Stimulated activated CD8-positive, alpha-beta memory T cell treated with anti-CD3 and anti-CD28 coated beads, Interleukin-15, amount 100 ng/mL, for 1 hour (primary cell): ENCODE measurements around the gene RAPGEFL1.
"Not testable (repeated sequence)": the region's sequence is repeated elsewhere in the genome, so short reads cannot be mapped to it uniquely, and the experiment has no call there.

Experiments
- DNase-seq: peaks from one replicate; pipeline ENCODE4 v3.0.0-alpha.2; 2020; ENCODE audit warnings: low read depth

The RAPGEFL1 gene, protein sequence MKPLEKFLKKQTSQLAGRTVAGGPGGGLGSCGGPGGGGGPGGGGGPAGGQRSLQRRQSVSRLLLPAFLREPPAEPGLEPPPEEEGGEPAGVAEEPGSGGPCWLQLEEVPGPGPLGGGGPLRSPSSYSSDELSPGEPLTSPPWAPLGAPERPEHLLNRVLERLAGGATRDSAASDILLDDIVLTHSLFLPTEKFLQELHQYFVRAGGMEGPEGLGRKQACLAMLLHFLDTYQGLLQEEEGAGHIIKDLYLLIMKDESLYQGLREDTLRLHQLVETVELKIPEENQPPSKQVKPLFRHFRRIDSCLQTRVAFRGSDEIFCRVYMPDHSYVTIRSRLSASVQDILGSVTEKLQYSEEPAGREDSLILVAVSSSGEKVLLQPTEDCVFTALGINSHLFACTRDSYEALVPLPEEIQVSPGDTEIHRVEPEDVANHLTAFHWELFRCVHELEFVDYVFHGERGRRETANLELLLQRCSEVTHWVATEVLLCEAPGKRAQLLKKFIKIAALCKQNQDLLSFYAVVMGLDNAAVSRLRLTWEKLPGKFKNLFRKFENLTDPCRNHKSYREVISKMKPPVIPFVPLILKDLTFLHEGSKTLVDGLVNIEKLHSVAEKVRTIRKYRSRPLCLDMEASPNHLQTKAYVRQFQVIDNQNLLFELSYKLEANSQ

DNA sequence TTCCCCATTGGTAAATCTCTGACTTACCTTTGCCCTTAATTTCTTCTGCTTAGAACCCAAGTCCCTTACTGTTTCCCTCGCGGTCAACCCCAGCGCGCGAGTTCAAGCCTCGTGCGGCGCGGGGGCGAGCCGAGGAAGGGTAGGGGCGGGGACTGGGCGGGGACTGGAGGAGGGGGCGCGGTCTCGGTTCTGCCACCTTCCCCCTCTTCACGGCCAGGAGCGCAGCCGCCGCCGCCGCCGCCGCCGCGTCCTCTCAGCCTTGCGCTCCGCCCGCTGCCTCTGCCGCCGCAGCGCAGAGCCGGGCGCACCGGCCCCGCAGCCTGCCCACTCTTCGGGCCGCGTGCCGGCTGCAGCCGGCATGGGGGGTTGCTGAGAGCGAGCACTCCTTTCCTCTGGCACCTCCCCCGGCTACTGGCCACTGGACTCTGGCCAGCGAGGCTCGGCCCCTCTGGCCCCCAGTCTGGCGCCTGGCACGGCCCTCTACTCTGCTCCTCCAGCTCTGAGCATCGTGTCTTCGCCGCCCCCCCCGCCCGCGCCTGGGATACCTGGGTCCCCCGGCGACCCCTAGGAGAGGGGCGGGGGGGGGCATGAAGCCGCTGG lies at the start of gene RAPGEFL1:
RAPGEFL1 (plus strand) TSS at position 196 of the 600 bp plus-strand sequence; CDS start at position 588, 392 bp downstream.
- DNase-seq = peak; percentile 72

DNA sequence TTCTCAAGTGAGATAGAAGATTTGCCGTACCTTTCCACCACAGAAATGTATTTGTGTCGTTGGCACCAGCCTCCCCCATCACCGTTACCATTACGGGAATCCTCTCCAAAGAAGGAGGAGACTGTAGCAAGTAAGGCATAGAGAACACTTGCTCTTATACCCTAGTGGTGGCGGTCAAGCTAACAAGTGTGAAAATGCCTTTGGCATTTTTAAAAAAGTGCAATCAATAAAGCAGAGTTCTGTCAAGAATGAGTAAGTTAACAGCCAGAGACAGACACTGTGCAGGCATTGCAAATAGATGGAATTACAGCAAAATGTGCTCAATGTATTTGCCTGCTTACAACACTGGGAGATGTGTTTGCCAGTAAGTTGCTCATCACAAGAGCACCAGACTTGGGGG lies 47.8 kb upstream of the RAPGEFL1 start:
- DNase-seq = no peak

- no peak for DNase-seq
Observed at GRCh38 chr17:40130352-40131042, 46.8 kb upstream of the RAPGEFL1 start.

GRCh38 chr17:40134184-40134583 lies 43.1 kb upstream of the RAPGEFL1 start:
- no peak for DNase-seq

- DNase-seq = no peak
Observed at GRCh38 chr17:40135817-40136216, 41.5 kb upstream of the RAPGEFL1 start.

DNA sequence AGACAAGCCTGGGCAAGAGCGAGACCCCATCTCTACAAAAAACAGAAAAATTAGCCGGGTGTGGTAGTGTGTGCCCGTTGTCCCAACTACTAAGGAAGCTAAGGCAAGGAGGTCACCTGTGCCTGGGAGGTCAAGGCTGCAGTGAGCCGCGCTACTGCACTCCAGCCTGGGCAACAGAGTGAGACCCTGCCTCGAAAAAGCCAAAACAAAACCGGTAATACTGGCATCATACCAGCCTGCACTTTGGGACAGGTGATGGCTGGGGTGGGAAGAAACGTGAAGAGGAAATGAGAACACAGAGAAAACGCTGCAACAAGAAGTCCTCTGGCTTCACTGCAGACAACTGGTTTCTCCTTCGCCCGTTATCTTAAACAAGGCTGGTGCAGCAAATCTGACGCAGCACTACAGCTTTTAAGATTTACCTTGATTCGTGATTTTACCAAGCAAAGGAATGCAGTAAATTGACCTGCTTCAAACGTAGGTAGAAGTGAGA lies 37.7 kb upstream of the RAPGEFL1 start:
- DNase-seq = no peak

DNA sequence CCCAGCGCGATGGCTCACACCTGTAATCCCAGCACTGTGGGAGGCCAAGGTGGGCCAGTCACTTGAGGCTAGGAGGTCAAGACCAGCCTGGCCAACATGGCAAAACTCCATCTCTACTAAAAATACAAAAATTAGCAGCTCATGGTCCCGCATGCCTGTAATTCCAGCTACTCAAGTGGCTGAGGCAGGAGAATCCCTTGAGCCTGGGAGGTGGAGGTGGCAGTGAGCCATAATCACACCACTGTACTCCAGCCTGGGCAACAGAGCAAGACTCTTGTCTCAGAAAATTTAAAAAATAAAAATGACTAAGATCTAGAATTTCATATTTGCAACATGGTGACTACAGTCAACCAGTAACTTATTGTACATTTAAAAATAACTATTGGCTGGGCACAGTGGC lies 34.1 kb upstream of the RAPGEFL1 start:
- not testable (repeated sequence) for DNase-seq

DNA sequence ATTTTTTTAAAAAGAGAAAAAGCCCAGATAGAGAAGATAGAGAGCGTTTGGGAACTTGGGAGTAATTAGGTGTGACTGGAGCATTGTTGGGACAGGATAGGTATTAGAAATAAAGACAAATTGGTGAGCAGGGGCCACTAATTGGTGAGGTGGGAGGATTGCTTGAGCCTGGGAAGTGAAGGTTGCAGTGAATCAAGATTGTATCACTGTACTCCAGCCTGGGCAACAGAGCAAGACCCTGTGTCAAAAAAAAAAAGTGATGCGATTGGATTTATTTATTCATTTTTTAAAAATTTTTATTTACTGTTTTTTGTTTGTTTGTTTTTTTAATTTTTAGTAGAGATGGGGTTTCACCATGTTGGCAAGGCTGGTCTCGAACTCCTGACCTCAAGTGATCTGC lies 31.8 kb upstream of the RAPGEFL1 start:
- DNase-seq = no peak

GRCh38 chr17:40148527-40148926 lies 28.7 kb upstream of the RAPGEFL1 start:
- no peak for DNase-seq

GRCh38 chr17:40150276-40150675 lies 27.0 kb upstream of the RAPGEFL1 start:
- DNase-seq = no peak

DNA sequence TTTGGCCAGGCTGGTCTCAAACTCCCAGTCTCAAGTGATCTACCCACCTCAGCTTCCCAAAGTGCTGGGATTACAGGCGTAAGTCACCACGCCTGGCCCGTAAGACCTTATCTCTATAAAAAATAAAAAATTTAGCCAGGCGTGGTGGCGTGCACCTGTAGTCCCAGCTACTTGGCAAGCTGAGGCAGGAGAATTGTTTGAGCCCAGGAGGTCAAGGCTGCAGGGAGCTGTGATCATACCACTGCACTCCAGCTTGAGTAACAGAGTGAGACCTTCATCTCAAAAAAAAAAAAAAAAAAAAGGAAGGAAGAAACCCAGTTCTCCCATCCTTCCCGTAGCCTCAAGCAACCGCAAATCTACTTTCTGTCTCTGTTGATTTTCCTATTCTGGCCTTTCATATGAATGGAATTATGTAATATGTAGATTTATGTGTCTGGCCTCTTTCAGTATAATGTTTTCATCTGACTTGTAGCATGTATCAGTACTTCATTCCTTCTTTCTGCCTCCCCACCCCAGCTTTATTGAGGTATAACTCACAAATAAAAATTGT lies 25.8 kb upstream of the RAPGEFL1 start:
- no peak for DNase-seq

GRCh38 chr17:40153603-40154236 lies 23.6 kb upstream of the RAPGEFL1 start:
- DNase-seq = no peak

DNA sequence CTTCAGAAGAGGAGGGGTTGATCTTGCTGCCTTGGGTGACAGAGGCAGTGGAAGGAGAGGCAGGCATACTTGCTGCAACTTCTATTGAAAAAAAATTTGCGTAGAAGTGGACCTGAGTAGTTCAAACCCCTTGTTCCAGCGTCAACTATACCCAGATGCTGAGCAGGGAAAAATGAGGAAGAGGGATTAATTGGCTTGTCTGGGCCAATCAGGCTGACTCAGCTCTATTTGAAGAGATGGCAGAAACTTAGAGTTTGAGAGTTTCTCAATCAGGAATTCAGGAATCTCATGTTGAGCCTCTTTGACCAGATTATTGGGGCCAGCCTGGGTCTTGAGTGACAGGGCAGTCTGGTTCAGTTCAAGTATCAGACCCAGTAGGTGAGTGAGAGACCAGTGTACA lies 19.3 kb upstream of the RAPGEFL1 start:
- DNase-seq = no peak

- no peak for DNase-seq
Observed at GRCh38 chr17:40158438-40159013, 18.7 kb upstream of the RAPGEFL1 start.

DNA sequence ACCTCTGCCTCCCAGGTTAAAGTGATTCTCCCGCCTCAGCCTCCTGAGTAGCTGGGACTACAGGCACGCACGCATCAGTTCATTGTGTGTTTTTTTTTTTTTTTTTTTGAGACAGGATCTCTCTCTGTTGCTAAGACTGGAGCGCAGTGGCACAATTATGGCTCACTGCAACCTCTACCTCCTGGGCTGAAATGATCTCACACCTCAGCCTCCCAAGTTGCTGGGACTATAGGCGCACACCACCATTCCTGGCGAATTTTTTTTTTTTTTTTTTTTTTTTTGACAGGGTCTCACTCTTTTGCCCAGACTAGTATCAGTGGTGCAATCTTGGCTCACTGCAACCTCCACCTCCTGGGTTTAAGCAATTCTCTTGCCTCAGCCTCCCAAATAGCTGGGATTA lies 17.8 kb upstream of the RAPGEFL1 start:
- no peak for DNase-seq

DNA sequence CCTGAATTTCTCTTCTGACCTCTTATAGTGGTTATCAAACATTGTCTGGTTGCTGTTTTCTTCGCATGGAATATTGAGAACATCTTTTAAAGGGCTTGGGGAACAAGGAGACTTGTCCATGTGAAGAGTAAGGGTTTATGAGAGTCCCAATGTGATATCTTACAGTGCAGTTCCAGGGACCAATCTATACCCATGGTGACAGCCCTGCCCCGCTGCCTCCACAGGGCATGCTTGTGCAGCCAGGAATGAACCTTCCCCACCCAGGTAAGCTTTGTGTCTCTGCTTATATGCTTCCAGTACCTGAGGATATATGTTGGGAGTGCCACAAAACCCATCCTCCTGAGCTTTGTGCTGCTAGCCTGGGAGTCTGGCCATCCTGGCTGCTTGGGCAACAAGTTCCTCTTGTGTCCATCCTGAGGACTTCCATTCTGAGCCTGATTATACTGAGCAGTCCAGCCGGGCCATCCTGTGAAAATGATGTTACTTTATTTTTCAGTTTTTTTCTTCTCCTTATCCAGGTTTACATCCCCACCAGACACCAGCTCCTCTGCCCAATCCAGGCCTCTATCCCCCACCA lies 9.5 kb upstream of the RAPGEFL1 start:
- DNase-seq = no peak

- no peak for DNase-seq
Observed at GRCh38 chr17:40168262-40168832, 8.9 kb upstream of the RAPGEFL1 start.

DNA sequence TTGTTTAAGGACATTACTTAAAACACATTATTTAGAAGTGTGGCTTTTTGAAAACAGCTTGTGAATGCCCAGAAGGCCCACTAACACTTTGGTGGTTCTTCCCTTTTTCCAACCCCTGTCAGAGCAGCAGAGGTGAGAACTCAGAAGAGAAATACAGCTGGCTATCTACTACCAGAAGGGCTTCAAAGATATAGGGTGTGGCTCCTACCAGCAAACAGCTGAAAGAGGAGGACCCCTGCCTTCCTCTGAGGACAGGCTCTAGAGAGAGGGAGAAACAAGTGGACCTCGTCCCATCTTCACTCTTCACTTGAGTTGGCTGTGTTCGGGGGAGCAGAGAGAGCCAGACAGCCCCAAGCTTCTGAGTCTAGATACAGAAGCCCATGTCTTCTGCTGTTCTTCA lies 6.9 kb upstream of the RAPGEFL1 start:
- no peak for DNase-seq

- no peak for DNase-seq
Observed at GRCh38 chr17:40171750-40172149, 5.5 kb upstream of the RAPGEFL1 start.

DNA sequence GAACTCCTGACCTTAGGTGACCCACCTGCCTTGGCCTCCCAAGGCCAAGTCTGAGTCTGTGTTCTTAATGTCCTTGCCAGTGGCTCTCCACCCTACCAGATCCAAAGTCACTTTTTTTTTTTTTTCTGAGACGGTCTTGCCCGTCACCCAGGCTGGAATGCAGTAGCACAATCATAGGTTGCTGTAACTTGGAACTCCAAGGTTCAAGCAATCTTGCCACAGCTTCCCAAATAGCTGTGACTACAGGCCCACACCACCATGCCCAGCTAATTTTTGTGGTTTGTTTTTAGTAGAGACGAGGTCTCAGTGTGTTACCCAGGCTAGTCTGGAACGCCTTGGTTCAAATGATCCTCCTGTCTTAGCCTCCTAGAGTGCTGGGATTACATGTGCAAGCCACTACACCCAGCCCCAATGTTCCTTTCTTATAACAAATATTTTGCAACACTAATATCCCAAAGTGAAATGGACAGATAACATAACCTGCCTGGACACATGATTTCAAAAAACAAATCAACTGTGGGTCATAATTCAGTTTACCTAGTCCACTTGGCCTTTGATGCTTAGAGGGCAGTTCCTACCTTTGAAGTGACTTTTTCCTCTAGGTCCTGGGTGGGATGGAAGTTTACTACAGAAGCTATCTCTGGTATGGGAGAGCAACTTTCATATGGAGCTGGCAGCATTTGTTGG lies 4.0 kb upstream of the RAPGEFL1 start:
- no peak for DNase-seq
